H1 (cell line): Measurements from ENCODE around the gene TEAD2. TPM values are rescaled to one million over a fixed set of nuclear protein-coding genes. Genes with fewer than 3 reads are reported as not detected.

Source experiments
- POLR2AphosphoS5 ChIP-seq: IDR thresholded peaks from 2 replicates; pipeline ENCODE4 v1.6.1; 2011; ENCODE audit warnings: low read depth, low read length
- microRNA-seq, 2 experiments: library from miRNA; unstranded; fragments of <30 nt; microRNA quantifications; one replicate each; pipeline versions ENCODE4 to v1.2.0, GENCODE V29; 2016 to 2020; ENCODE audit warnings: borderline microRNAs expressed in 2 of 2, borderline number of aligned reads in 2 of 2, borderline replicate concordance in 1 of 2
- polyA plus RNA-seq, 7 experiments: library from polyadenylated mRNA; depleted of rRNA in 3 of 7; stranded (reverse) in 5 of 7; unstranded in 2 of 7; fragments of >200 nt in 5 of 7; fragments of 200-250 nt in 2 of 7; gene quantifications; 1 replicate in 5 of 7; 2 replicates in 1 of 7; 4 replicates in 1 of 7; pipeline versions ENCODE4 v1.2.1 to v1.2.3, GENCODE V29; 2011 to 2013; ENCODE audit warnings: missing spikeins in 2 of 7, mixed read lengths in 2 of 7
- small RNA-seq: library from polyadenylated mRNA; stranded (forward); fragments of <200 nt; extraction: miRNeasy Mini kit (QIAGEN cat#:217004); gene quantifications from one replicate; pipeline ENCODE3, GENCODE V24; 2013; ENCODE audit not compliant: insufficient read depth
- total RNA-seq: library from RNA; stranded (reverse); fragmentation: NEBNext Ultra II Directional; extraction: Animal tissue kit (Norgen Biotek cat#: 25700); gene quantifications from 2 replicates; pipeline ENCODE4 v1.2.1, GENCODE V29; 2021

Gene TEAD2
- total and polyA plus RNA-seq, 2 of the 8 experiments (the other 6 are each of a cell fraction or from before 2014, with no cell fraction given), result 87.6 to 146 TPM

DNA sequence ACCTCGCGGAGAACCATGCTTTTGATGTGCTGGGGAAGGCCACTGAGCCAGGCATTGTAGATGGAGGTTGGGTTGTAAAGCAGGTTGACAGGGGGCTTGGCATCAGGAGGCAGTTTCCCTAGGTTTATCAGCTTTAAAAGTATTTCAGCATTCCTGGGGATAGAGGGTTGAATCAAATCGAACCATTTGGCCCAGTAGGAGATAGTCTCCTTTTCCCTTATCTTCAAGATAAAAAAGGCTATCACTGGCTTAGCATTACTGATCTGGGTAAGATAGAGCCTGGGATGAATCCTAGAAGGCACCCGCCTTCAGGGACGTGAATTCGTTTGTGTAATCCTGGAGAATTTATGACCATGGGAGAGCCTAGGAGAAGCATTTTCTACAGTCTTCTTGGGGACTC lies 67.8 kb downstream of the TEAD2 start (continued):
- no peak for TF ChIP-seq POLR2AphosphoS5

Small RNAs within 50 kb of the gene (microRNA-seq; reads per million reads assigned to microRNA genes)
- gene MIR4324, result 0 reads per million in 2 experiments

Small RNAs within 50 kb of the gene (small RNA-seq; reads per million reads assigned to genes)
- not detected for gene MIR4324

Other genes with a start within 250 kb of the TEAD2 start
- gene LIN7B, start 248.0 kb downstream of the TEAD2 start, total RNA-seq, result 4.1 and 4.2 TPM in 2 replicates
- gene LIN7B, start 248.0 kb downstream of the TEAD2 start, polyA plus RNA-seq (2011; rRNA removed), result 4.1 and 6.0 TPM in 2 replicates
- gene C19orf73, start 243.3 kb downstream of the TEAD2 start, total RNA-seq, result 1.2 and 2.5 TPM in 2 replicates
- gene C19orf73, start 243.3 kb downstream of the TEAD2 start, polyA plus RNA-seq (2011; rRNA removed), result 4.6 and 10.0 TPM in 2 replicates
- 25.3 and 28.0 TPM in 2 replicates for gene PPFIA3, start 242.9 kb downstream of the TEAD2 start, total RNA-seq
- gene PPFIA3, start 242.9 kb downstream of the TEAD2 start, polyA plus RNA-seq (2011; rRNA removed), result 15.9 and 28.8 TPM in 2 replicates
- gene HRC, start 207.0 kb downstream of the TEAD2 start, total RNA-seq, result 1.8 and 2.3 TPM in 2 replicates
- gene HRC, start 207.0 kb downstream of the TEAD2 start, polyA plus RNA-seq (2011; rRNA removed), result 2.6 and 6.8 TPM in 2 replicates
- 11.3 and 12.6 TPM in 2 replicates for gene TRPM4, start 204.6 kb downstream of the TEAD2 start, total RNA-seq
- gene TRPM4, start 204.6 kb downstream of the TEAD2 start, polyA plus RNA-seq (2011; rRNA removed), result 13.3 and 21.5 TPM in 2 replicates
- 1.5 and 1.7 TPM in 2 replicates for gene SLC6A16, start 37.2 kb downstream of the TEAD2 start, total RNA-seq
- gene SLC6A16, start 37.2 kb downstream of the TEAD2 start, polyA plus RNA-seq (2011; rRNA removed), result 0.93 and 1.1 TPM in 2 replicates
- gene CD37, start 27.0 kb downstream of the TEAD2 start, total RNA-seq, result not detected in 2 replicates
- gene CD37, start 27.0 kb downstream of the TEAD2 start, polyA plus RNA-seq (2011; rRNA removed), result not detected in 2 replicates
- gene DKKL1, start 1.5 kb upstream of the TEAD2 start, total RNA-seq, result 2.6 and 3.1 TPM in 2 replicates
- 5.9 and 6.8 TPM in 2 replicates for gene DKKL1, start 1.5 kb upstream of the TEAD2 start, polyA plus RNA-seq (2011; rRNA removed)
- 0.19 and 0.57 TPM in 2 replicates for gene KASH5, start 25.8 kb upstream of the TEAD2 start, total RNA-seq
- gene KASH5, start 25.8 kb upstream of the TEAD2 start, polyA plus RNA-seq (2011; rRNA removed), result 0.05 and 0.28 TPM in 2 replicates
- gene PTH2, start 61.0 kb upstream of the TEAD2 start, total RNA-seq, result 0.82 TPM in 1 of 2 replicates, not detected in the other
- 0.50 TPM in 1 of 2 replicates, not detected in the other for gene PTH2, start 61.0 kb upstream of the TEAD2 start, polyA plus RNA-seq (2011; rRNA removed)
- 0.93 and 1.1 TPM in 2 replicates for gene GFY, start 63.0 kb upstream of the TEAD2 start, total RNA-seq
- 0.68 and 1.2 TPM in 2 replicates for gene GFY, start 63.0 kb upstream of the TEAD2 start, polyA plus RNA-seq (2011; rRNA removed)
- gene SLC17A7, start 79.1 kb upstream of the TEAD2 start, total RNA-seq, result 2.3 and 3.0 TPM in 2 replicates
- 2.7 and 4.7 TPM in 2 replicates for gene SLC17A7, start 79.1 kb upstream of the TEAD2 start, polyA plus RNA-seq (2011; rRNA removed)
- gene PIH1D1, start 89.4 kb upstream of the TEAD2 start, total RNA-seq, result 146 and 155 TPM in 2 replicates
- gene PIH1D1, start 89.4 kb upstream of the TEAD2 start, polyA plus RNA-seq (2011; rRNA removed), result 195 and 220 TPM in 2 replicates
- gene ALDH16A1, start 90.8 kb upstream of the TEAD2 start, total RNA-seq, result 32.7 and 34.3 TPM in 2 replicates
- gene ALDH16A1, start 90.8 kb upstream of the TEAD2 start, polyA plus RNA-seq (2011; rRNA removed), result 30.5 and 54.8 TPM in 2 replicates
- gene FLT3LG, start 111.8 kb upstream of the TEAD2 start, total RNA-seq, result 1.6 and 2.6 TPM in 2 replicates
- gene FLT3LG, start 111.8 kb upstream of the TEAD2 start, polyA plus RNA-seq (2011; rRNA removed), result 3.2 and 3.9 TPM in 2 replicates
- gene RPL13A, start 125.2 kb upstream of the TEAD2 start, total RNA-seq, result 3,305 and 3,520 TPM in 2 replicates
- gene RPL13A, start 125.2 kb upstream of the TEAD2 start, polyA plus RNA-seq (2011; rRNA removed), result 8,501 and 8,868 TPM in 2 replicates
- 2,240 and 2,296 TPM in 2 replicates for gene RPS11, start 134.0 kb upstream of the TEAD2 start, total RNA-seq
- 4,988 and 6,072 TPM in 2 replicates for gene RPS11, start 134.0 kb upstream of the TEAD2 start, polyA plus RNA-seq (2011; rRNA removed)
- 43.4 and 46.5 TPM in 2 replicates for gene FCGRT, start 150.2 kb upstream of the TEAD2 start, total RNA-seq
- gene FCGRT, start 150.2 kb upstream of the TEAD2 start, polyA plus RNA-seq (2011; rRNA removed), result 41.2 and 66.7 TPM in 2 replicates
- 18.9 and 19.5 TPM in 2 replicates for gene RCN3, start 165.6 kb upstream of the TEAD2 start, total RNA-seq
- gene RCN3, start 165.6 kb upstream of the TEAD2 start, polyA plus RNA-seq (2011; rRNA removed), result 5.8 and 9.4 TPM in 2 replicates
- 85.1 and 93.8 TPM in 2 replicates for gene NOSIP, start 218.1 kb upstream of the TEAD2 start, total RNA-seq
- 192 and 254 TPM in 2 replicates for gene NOSIP, start 218.1 kb upstream of the TEAD2 start, polyA plus RNA-seq (2011; rRNA removed)
- 4.1 and 5.7 TPM in 2 replicates for gene PRRG2, start 218.9 kb upstream of the TEAD2 start, total RNA-seq
- gene PRRG2, start 218.9 kb upstream of the TEAD2 start, polyA plus RNA-seq (2011; rRNA removed), result 5.6 and 6.3 TPM in 2 replicates
- gene PRR12, start 228.8 kb upstream of the TEAD2 start, total RNA-seq, result 59.4 and 63.8 TPM in 2 replicates
- gene PRR12, start 228.8 kb upstream of the TEAD2 start, polyA plus RNA-seq (2011; rRNA removed), result 2.5 and 4.6 TPM in 2 replicates